Measurements from ENCODE around the gene HSPD1. TPM values are rescaled to one million over a fixed set of nuclear protein-coding genes. Genes with fewer than 3 reads are reported as not detected.

Gene HSPD1
- total RNA-seq (2014; rRNA removed; shearing (Covaris generic); ENCODE audit: low replicate concordance), result 86.1 and 99.1 TPM in 2 replicates

DNA sequence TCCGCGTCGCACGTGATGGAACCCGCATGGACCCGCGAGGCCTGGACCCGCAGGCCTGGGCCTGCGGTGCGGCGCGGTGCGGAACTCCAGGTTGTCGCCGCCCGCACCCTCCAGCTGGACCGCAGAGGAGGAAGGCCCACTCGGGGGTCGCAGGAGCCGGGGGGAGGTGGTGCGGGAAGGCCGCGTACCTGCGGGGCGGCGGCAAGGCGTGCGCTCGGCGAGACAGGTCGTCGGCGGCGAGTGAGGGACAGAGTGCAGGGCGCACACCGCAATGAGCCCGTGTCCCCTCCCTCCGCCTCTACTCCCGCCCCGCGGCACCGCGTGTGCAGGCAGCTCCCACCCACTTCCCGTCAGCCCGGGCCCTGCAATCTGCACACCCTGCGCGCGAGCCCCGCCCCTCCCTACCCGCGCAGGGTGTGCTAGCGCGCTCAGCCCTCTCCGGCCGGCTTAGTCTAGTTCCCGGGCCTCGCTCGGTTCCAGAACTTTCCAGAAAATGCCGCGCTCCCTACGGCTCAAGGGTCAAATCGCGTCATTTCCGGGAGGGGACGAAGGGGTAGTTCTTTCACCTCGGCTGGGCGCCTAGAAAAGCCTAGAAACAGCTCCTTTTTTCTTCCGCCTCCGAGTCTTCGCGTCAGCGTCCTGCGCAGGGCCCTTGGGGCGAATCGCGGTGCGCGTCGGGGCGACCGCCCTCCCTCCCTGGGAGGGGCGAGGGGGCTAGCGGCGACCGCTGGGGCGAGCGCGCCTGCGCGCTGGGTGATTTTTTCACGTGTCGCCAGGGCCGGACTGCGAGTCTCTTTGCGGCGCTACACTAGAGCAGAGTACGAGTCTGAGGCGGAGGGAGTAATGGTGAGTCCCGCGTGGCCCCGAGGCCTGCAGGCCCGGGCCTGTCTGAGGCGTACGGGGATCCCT is at the start of gene HSPD1, which contains the start of gene HSPE1:
TSS of gene HSPD1 (minus strand) at position 247 of the 909 bp plus-strand sequence. CDS start 992 bp downstream, outside the sequence.
TSS of gene HSPE1 (plus strand) at position 786 of the 909 bp plus-strand sequence. CDS start at position 844, 58 bp downstream.
- in situ Hi-C loops (cut with HindIII; ENCODE audit: low pct_unique_long_range_greater_than_20kb, low sequenced_read_pairs), result no loop called here

DNA sequence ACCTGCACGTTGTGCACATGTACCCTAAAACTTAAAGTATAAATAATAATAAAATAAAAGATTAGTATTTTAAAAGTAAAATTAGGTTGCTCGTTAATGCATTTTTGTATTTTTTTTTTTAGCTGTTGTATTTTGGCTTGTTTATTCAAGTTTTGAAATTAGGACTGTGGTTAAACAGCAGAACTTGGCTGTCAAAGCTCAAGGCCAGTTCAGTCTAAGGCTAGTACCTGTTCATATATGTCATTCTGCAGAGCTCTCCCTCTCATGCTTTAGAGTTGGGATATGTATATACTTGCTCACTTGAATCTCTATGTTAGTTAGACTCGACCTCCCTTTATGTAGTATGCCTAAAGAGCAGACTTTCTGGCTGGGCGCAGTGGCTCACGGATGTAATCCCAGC is 48.9 kb upstream of the HSPD1 start:
- no peak for DNase-seq (ENCODE audit: low read depth)
- in situ Hi-C loops (cut with HindIII; ENCODE audit: low pct_unique_long_range_greater_than_20kb, low sequenced_read_pairs), result no loop called here

More for the DNA sequence above, at the start of gene HSPD1, which contains the start of gene HSPE1:
- DNase-seq (ENCODE audit: low read depth), result peak; percentile 100

DNA sequence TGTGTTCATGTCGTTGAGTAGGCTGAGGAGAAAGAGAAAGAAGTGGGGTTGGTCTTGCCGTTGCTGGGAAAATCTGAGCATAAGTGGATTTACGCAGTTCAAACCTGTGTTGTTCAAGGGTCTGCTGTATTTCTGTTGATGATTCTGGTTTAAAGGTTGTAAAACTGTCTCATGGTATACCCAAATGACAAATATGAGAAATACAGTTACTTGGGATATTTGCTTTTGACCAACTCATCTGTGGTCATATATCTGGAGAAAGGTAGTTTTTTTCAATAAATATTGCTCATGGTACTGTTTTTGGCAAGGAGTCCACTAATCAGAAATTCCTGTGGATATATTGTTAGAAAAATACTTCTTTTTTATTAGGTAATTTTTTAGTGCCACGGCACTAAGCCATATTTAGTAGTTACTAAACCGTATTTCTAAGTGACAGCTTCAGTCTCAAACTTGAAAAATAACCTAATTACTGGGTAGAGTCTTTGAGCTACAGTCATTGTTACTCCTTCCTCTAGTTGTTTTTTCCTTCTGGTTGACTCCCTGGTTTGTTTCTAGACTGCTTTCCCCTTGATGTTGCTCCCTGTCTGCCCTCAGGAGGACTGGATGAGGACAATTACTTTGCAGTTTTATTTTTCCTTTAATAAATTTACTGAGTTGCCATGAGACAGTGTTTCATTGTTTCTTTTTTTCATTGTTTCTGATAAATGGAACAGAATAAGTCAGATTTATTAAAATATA is 47.7 kb upstream of the HSPD1 start:
- no peak for DNase-seq (ENCODE audit: low read depth)
- in situ Hi-C loops (cut with HindIII; ENCODE audit: low pct_unique_long_range_greater_than_20kb, low sequenced_read_pairs), result no loop called here

DNA sequence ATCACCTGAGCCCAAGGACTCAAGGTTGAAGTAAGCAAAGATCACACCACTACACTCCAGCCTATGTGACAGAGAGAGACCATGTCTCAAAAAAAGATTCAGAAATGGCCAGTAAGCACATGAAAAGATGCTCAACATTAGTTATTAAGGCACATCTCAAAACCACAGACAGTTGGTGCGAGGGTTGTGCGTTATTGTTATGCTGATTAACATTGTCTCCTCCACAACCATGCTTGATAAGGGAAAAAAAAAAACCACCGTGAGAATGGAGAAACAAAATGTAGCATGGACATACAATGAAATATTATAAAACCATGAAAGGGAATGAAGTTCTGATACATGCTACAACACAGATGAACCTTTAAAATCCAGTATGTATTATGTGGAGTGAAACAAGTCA is 43.6 kb upstream of the HSPD1 start:
- no peak for DNase-seq (ENCODE audit: low read depth)
- in situ Hi-C loops (cut with HindIII; ENCODE audit: low pct_unique_long_range_greater_than_20kb, low sequenced_read_pairs), result no loop called here

DNA sequence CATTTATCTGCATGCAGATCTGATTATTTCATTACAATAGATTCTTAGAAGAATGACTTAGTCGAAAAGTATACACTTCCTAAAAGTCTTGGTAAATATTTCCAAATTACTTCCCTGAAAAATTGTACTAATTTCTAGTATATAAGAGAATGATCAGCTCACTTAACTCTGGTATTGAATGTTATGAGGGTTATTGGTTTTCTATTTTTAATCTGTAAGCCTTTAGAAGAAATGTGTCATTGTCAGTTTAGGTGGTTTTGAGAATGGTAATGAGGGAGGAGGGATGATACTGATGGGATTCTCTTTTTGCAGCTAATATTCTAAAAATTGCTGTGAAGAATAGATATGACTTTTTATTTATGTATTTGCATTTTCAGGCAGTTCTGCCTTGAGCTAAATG is 40.1 kb upstream of the HSPD1 start:
- in situ Hi-C loops (cut with HindIII; ENCODE audit: low pct_unique_long_range_greater_than_20kb, low sequenced_read_pairs), result no loop called here
- no peak for DNase-seq (ENCODE audit: low read depth)

DNA sequence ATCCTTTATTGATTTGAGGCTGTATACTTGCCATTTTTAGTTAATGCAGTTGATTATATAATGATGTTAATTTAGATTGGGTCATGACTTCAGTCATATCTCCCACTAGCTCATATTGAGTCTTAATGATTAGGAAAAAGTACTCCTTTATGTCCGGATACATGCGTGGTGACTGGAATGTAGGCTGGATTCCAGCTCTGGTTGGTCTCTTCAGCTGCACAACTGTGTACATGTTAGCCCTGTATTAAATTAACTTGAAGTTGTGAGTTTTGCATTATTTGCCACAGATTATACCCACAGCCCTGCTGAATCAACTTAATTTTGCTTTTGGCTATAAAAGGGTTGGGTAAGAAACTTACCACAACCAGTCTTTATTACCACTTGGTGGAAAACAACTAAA is 38.8 kb upstream of the HSPD1 start:
- no peak for DNase-seq (ENCODE audit: low read depth)
- in situ Hi-C loops (cut with HindIII; ENCODE audit: low pct_unique_long_range_greater_than_20kb, low sequenced_read_pairs), result no loop called here

DNA sequence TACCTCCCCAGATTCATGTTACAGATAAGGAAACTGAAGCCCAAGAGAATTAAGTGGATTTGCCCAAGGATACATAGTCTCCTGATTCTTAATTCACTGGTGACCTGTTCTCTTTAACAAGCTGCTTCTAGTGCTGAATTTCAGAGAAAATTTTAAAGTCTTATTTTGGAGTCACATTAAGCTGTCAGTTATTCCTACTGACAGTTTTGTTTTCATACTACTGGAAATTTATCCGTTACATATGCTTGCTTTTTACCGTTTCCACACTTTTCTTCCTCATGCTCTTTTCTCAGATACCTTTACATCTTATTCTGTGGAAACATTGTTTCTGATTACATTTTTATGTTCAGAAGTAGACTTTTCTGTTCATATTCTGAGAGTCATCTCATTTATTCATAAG is 17.5 kb upstream of the HSPD1 start:
- in situ Hi-C loops (cut with HindIII; ENCODE audit: low pct_unique_long_range_greater_than_20kb, low sequenced_read_pairs), result no loop called here
- no peak for DNase-seq (ENCODE audit: low read depth)

DNA sequence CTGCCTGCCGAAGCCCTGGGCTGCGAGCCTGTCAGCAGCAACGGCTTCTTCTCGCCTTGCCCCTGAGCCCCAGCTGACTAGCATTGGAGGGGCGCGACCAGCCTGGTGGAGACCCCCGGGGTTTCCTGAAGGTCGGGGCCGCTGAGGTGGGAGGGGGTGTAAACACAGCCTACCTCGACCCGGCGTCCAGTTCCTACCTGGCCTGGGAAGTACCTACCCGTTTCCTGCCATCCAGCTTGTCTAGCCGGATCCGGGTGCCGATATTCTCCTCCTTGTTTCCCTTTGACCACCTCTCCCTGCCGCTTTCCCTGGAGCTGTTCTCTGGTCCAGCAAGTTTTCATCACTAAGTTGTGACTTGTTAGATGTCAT is 16.7 kb upstream of the HSPD1 start:
- DNase-seq (ENCODE audit: low read depth), result no peak
- in situ Hi-C loops (cut with HindIII; ENCODE audit: low pct_unique_long_range_greater_than_20kb, low sequenced_read_pairs), result no loop called here

DNA sequence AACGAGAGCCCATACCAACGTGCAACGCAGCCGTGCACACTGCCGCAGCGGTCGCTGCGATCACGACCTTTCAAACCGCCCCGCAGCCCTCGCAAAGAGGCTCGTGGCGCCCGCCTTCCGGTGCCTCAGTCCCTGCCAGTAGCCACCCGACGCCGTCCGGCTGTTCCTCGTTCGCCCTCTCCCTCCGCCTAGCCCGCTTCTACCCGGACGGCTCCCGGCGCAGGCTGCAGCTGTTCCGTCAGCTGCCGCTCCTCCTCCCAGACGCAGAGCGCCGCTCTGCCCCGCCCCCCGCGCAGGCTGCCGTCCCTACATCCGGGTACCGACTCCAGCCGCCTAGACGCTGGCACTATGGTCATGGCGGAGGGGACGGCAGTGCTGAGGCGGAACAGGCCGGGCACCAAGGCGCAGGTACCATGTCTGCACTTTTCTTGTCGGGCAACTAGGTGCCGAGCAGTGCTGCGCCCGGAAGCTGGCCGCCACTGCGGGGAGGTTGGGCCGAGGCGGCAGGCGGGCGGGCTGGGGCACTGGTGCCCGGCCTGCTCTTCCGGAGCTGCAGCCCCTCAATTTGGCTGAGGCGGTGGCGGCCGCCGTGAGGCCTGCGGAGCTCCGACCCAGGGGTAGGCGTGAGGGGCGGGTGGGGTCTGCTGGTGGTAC is 16.2 kb upstream of the HSPD1 start, which contains the start of gene MOB4:
TSS of gene MOB4 (plus strand) at position 328 of the 654 bp plus-strand sequence. CDS start at position 349, 21 bp downstream.
- peak; percentile 96 for DNase-seq (ENCODE audit: low read depth)
- in situ Hi-C loops (cut with HindIII; ENCODE audit: low pct_unique_long_range_greater_than_20kb, low sequenced_read_pairs), result no loop called here

DNA sequence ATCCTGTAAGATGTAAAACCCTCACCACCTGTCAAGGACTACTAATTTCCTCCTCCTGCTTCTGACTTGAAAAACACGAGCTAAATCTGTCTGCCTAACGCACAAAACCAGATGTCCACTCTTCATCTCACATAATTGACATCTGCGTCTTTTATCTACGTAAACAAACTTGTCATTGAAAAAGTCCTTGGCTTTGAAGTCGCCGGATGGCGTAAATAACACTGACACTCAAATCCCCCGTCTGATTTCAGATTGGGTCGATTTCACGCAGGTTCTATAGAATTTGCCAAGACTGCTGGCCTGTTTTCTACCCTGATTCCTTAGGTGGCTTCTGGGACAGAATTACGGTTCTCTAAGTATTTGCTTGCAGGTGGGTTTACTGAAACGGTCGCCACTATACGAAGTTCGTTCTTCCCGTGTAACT is 15.7 kb upstream of the HSPD1 start:
- DNase-seq (ENCODE audit: low read depth), result no peak
- in situ Hi-C loops (cut with HindIII; ENCODE audit: low pct_unique_long_range_greater_than_20kb, low sequenced_read_pairs), result no loop called here

DNA sequence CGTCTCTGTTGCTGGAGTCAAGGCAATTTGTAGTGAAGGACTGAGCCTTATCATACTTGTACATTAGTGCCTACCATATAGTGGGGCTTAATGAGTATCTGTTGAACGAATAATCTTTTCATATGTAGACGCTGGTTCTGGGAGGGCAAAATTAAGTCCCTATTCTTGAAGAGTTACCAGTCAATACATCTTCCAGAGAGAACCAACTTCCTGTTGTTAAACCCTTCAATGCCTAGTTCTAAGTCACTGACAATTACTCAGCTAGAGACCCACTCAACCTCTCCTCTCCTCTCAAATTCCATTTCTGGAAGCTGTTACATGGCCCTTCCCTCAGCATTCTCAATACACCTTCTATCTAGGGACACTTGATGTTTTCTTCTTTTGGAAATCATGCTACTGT is 15.1 kb upstream of the HSPD1 start:
- DNase-seq (ENCODE audit: low read depth), result no peak
- in situ Hi-C loops (cut with HindIII; ENCODE audit: low pct_unique_long_range_greater_than_20kb, low sequenced_read_pairs), result no loop called here

DNA sequence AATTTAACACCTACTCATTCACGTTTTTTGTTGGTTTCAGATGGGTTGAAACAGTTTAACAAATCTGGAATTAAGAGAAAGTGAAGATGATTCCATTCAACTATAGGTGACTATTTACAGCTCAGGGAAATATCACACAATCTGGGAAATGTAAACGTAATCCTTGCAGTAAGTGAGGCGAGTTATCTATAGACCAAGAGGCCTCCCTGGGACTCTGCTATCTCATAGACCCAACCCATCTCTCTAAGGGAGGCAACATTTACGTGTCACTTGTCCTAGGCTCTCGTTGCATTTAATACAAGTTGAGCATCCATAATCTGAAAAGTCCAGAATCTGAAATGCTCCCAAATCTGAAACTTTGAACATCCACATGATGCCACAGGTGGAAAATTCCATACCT is 14.3 kb upstream of the HSPD1 start:
- DNase-seq (ENCODE audit: low read depth), result no peak
- in situ Hi-C loops (cut with HindIII; ENCODE audit: low pct_unique_long_range_greater_than_20kb, low sequenced_read_pairs), result no loop called here

DNA sequence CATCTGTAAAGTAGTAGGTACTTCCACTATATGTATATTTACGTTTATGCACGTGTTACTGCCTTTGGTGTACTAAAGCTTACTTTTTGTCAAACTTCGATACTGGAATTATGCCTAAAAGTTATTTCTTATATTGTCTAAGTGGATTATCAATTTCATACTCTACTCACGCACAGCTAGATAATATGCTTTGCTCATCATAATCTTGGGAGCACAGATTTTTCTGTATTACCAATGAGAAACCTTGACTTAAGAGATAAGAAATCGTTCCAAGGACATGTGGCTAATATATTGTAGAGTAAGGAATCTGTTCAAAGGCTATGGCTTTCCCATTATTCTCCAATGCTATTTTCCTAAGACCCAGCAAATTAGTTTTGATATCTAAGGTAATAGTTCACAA is 7.0 kb upstream of the HSPD1 start:
- in situ Hi-C loops (cut with HindIII; ENCODE audit: low pct_unique_long_range_greater_than_20kb, low sequenced_read_pairs), result no loop called here
- no peak for DNase-seq (ENCODE audit: low read depth)

DNA sequence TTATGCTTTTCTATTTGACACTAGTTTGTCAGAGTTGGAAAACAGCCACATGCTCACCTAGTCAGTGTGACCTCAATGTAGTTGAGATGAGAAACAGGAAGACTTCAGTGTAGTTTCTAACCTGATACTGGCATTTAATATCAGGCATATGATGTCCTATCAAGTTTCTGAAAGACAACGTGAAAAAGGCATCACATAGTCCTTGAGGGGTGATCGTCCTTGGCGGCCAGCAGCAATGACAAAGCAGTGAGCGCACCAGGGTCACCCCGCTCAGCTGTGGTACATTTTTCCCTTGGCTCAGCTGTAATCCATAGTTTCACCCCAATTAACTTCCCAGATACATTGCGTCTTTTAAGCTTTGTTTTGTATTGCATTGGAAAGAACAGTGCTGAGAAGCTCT is 4.9 kb upstream of the HSPD1 start:
- in situ Hi-C loops (cut with HindIII; ENCODE audit: low pct_unique_long_range_greater_than_20kb, low sequenced_read_pairs), result no loop called here
- no peak for DNase-seq (ENCODE audit: low read depth)

DNA sequence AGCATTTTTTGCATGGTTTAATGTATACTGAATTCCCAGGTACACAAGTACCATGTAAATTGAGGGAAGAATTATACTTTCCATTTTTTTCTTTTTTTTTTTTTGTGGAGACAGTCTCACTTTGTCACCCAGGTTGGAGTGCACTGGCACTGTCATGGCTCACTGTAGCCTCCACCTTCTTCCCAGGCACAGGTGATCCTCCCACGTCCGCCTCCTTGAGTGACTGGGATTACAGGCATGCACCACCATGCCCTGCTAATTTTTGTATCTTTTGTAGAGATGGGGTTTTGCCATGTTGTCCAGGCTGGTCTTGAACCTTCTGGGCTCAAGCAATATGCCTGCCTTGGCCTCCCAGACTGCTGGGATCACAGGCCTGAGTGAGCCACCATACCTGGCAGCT is 4.4 kb upstream of the HSPD1 start:
- in situ Hi-C loops (cut with HindIII; ENCODE audit: low pct_unique_long_range_greater_than_20kb, low sequenced_read_pairs), result no loop called here
- no peak for DNase-seq (ENCODE audit: low read depth)

DNA sequence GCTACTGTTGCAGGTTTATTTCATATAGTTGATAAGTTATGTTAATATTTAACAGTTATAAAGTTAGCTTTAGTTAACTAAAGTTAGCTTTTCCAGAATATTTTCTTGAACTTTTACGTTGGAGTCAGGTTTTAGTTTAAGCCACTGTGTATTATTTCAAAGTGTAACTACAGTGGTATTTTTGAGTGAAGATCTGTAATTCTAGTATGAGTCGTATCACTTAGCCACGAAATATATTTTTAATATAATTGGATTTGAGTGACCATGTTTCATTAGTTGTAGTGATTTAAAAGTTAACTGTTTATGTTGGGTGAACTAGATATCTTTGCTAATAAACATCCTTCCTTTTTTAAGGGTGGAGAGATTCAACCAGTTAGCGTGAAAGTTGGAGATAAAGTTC is 3.0 kb upstream of the HSPD1 start:
- in situ Hi-C loops (cut with HindIII; ENCODE audit: low pct_unique_long_range_greater_than_20kb, low sequenced_read_pairs), result no loop called here
- DNase-seq (ENCODE audit: low read depth), result no peak

DNA sequence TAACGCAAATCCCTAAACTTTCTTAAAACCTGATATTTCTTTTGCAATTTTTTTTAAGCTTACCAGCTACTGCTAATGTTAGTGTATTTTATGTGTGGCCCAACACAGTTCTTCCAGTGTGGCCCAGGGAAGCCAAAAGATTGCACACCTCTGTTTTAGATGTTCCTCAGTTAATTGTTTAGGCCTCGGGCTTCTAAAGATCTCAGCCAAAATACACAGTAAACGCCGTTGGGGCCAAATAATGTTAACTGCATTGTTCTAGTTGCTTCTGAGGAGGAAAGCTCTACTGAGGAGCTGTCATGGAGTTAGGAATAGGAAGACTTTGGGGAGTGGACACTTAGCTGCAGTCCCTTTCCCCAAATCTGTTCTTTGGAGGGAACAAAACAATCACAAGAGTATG is 2.6 kb upstream of the HSPD1 start:
- DNase-seq (ENCODE audit: low read depth), result peak; percentile 16
- in situ Hi-C loops (cut with HindIII; ENCODE audit: low pct_unique_long_range_greater_than_20kb, low sequenced_read_pairs), result no loop called here

DNA sequence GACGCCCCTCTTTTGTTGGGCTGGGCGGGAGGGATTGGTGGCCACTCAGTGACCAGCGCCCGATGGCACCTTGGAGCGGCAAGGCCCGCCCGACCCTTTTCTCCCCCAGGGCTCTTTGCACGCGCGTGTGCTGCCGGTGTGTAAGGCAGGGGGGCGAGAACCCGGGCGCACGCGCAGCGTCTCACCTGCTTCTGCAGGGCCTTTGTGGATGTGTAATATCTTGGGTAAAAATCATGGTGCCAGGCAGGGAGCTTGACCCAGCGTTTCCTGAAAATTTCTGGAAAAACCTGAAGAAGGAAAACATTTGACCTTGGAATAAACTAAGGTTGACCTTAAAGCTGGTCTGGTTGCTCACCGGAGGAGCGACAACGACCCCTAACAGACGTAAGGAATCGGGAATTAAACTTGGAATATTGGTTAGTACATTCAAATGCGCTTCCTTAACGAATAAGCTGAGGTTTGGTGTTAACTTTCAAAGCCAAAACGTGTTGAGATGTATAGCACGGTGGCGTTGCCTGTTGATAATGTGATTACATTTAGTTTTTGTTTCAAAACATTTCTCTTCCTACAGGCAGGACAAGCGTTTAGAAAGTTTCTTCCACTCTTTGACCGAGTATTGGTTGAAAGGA is 977 bp upstream of the HSPD1 start:
- in situ Hi-C loops (cut with HindIII; ENCODE audit: low pct_unique_long_range_greater_than_20kb, low sequenced_read_pairs), result no loop called here
- DNase-seq (ENCODE audit: low read depth), result no peak
